ENCODE data around the gene LCT.

Gene LCT

GRCh38 chr2:135874777-135875365, 37.9 kb upstream of the LCT start:
- ChIA-PET POLR2A (interaction anchor here (0.9 to 1.0 kb wide), 2 partner anchors 507 to 510 kb away, joined by 3 to 4 read pairs; no protein-coding TSS in a partner anchor), CTCF (interaction anchor here (1.1 kb wide), 1 partner anchor 9 kb away, joined by 11 read pairs; no protein-coding TSS in a partner anchor)
- DNase-seq (ENCODE audit: extremely low spot score), result no peak
- no peak for TF ChIP-seq CTCF (IDR thresholded peaks at IDR 0.05; ENCODE audit: control extremely low read depth, extremely low read depth, low read depth, missing control alignments)

- POLR2A ChIA-PET, result interaction anchor here (0.6 kb wide), 1 partner anchor 19 kb away, joined by 5 read pairs; no protein-coding TSS in a partner anchor
These were observed 33.6 kb upstream of the LCT start for GRCh38 chr2:135870571-135870970.

GRCh38 chr2:135863233-135863632, 26.2 kb upstream of the LCT start:
- TF ChIP-seq CTCF (IDR thresholded peaks at IDR 0.05; ENCODE audit: control extremely low read depth, extremely low read depth, low read depth, missing control alignments), result no peak
- POLR2A ChIA-PET, result no interaction called here
- DNase-seq (ENCODE audit: extremely low spot score), result no peak
- CTCF ChIA-PET, result interaction anchor here (3.7 kb wide), 1 partner anchor 65 kb away, joined by 11 read pairs; no protein-coding TSS in a partner anchor

More at GRCh38 chr2:135870571-135870970, 33.6 kb upstream of the LCT start:
- TF ChIP-seq CTCF (IDR thresholded peaks at IDR 0.05; ENCODE audit: control extremely low read depth, extremely low read depth, low read depth, missing control alignments), result no peak
- CTCF ChIA-PET, result interaction anchor here (1.1 to 1.8 kb wide), 3 partner anchors 22 to 73 kb away, joined by 3 to 5 read pairs (median 3); no protein-coding TSS in a partner anchor
- no peak for DNase-seq (ENCODE audit: extremely low spot score)

- no peak for DNase-seq (ENCODE audit: extremely low spot score)
- no peak for TF ChIP-seq CTCF (IDR thresholded peaks at IDR 0.05; ENCODE audit: control extremely low read depth, extremely low read depth, low read depth, missing control alignments)
- CTCF ChIA-PET, result interaction anchor here (0.9 to 3.7 kb wide), 2 partner anchors 24 to 65 kb away, joined by 3 to 11 read pairs; no protein-coding TSS in a partner anchor
- POLR2A ChIA-PET, result no interaction called here
These were observed 25.7 kb upstream of the LCT start for GRCh38 chr2:135862718-135863117.

- ChIA-PET POLR2A (no interaction called here), CTCF (interaction anchor here (1.3 kb wide), 1 partner anchor 12 kb away, joined by 8 read pairs; no protein-coding TSS in a partner anchor)
- TF ChIP-seq CTCF (IDR thresholded peaks at IDR 0.05; ENCODE audit: control extremely low read depth, extremely low read depth, low read depth, missing control alignments), result no peak
- DNase-seq (ENCODE audit: extremely low spot score), result no peak
These were observed 16.4 kb upstream of the LCT start for GRCh38 chr2:135853401-135853800.

GRCh38 chr2:135851858-135852257, 14.9 kb upstream of the LCT start:
- POLR2A ChIA-PET, result no interaction called here
- CTCF ChIA-PET, result interaction anchor here (1.1 to 1.6 kb wide), 3 partner anchors 10 to 70 kb away, joined by 3 to 6 read pairs (median 3); no protein-coding TSS in a partner anchor
- no peak for TF ChIP-seq CTCF (IDR thresholded peaks at IDR 0.05; ENCODE audit: control extremely low read depth, extremely low read depth, low read depth, missing control alignments)
- DNase-seq (ENCODE audit: extremely low spot score), result no peak
